ENCODE measurements around the gene SRBD1.

Gene SRBD1

DNA sequence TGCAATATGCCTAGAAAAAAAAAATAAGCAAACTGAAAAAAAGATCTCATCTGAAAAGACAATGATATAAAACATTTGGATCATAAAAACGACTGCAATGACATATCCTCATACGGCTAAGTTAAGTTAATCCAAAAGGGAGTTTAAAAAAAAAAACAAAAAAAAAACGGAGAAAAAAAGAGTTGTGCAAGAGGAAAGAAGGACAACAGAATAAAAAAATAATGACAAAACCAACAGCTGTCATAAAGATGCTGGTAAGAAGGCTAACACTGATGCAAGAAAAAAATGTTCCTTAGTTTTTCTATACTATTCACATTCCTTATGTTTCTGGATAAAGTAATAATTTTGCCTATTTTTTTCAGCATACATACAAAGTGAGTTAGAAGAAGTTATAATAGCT, 192.5 kb downstream of the SRBD1 start:
- TF ChIP-seq TAF1 (IDR thresholded peaks at IDR 0.05; ENCODE audit: borderline replicate concordance, insufficient read depth, low read length) (no peak), POLR2AphosphoS5 (IDR thresholded peaks at IDR 0.05; ENCODE audit: low read depth, low read length) (no peak), SIN3A (IDR thresholded peaks at IDR 0.05; ENCODE audit: borderline replicate concordance, insufficient read depth, low read length) (no peak), FOXP2 (optimal IDR thresholded peaks at IDR 0.05; ENCODE audit: borderline replicate concordance, extremely low read depth, extremely low read length, insufficient read depth) (no peak)
- TF ChIP-seq, protein P1, sequence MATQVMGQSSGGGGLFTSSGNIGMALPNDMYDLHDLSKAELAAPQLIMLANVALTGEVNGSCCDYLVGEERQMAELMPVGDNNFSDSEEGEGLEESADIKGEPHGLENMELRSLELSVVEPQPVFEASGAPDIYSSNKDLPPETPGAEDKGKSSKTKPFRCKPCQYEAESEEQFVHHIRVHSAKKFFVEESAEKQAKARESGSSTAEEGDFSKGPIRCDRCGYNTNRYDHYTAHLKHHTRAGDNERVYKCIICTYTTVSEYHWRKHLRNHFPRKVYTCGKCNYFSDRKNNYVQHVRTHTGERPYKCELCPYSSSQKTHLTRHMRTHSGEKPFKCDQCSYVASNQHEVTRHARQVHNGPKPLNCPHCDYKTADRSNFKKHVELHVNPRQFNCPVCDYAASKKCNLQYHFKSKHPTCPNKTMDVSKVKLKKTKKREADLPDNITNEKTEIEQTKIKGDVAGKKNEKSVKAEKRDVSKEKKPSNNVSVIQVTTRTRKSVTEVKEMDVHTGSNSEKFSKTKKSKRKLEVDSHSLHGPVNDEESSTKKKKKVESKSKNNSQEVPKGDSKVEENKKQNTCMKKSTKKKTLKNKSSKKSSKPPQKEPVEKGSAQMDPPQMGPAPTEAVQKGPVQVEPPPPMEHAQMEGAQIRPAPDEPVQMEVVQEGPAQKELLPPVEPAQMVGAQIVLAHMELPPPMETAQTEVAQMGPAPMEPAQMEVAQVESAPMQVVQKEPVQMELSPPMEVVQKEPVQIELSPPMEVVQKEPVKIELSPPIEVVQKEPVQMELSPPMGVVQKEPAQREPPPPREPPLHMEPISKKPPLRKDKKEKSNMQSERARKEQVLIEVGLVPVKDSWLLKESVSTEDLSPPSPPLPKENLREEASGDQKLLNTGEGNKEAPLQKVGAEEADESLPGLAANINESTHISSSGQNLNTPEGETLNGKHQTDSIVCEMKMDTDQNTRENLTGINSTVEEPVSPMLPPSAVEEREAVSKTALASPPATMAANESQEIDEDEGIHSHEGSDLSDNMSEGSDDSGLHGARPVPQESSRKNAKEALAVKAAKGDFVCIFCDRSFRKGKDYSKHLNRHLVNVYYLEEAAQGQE (IDR thresholded peaks at IDR 0.05; ENCODE audit: insufficient read depth in 1 of 2, low read depth in 2 of 2, low read length in 2 of 2): no peak

DNA sequence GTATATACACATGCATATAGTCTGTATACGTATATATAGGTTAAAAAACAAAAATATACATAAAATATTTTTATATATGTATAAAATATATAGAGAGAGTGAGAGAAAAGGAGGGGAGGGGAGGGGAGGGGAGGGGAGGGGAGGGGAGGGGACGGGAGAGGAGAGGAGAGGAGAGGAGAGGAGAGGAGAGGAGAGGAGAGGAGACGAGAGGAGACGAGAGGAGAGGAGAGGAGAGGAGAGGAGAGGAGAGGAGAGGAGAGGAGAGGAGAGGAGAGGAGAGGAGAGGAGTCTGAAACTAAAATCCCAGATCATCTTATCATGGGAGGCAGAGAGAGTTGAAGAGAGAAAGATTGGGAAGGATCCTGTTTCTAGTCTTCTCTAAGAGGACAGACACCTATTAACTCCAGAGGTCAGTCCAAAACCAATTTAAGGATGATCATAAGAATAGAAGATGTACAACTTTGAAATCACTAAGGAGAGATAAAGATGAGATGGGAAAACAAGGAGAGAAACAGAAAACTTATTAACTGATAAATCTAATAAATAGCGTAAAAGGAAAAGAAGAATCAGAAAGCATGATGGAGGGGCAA, 195.4 kb downstream of the SRBD1 start:
- TF ChIP-seq POLR2AphosphoS5 (IDR thresholded peaks at IDR 0.05; ENCODE audit: low read depth, low read length): no peak
- TF ChIP-seq TAF1 (IDR thresholded peaks at IDR 0.05; ENCODE audit: borderline replicate concordance, insufficient read depth, low read length): no peak
- TF ChIP-seq SIN3A (IDR thresholded peaks at IDR 0.05; ENCODE audit: borderline replicate concordance, insufficient read depth, low read length): no peak
- TF ChIP-seq FOXP2 (optimal IDR thresholded peaks at IDR 0.05; ENCODE audit: borderline replicate concordance, extremely low read depth, extremely low read length, insufficient read depth): no peak
- TF ChIP-seq, protein P1 (IDR thresholded peaks at IDR 0.05; ENCODE audit: insufficient read depth in 1 of 2, low read depth in 2 of 2, low read length in 2 of 2): no peak

DNA sequence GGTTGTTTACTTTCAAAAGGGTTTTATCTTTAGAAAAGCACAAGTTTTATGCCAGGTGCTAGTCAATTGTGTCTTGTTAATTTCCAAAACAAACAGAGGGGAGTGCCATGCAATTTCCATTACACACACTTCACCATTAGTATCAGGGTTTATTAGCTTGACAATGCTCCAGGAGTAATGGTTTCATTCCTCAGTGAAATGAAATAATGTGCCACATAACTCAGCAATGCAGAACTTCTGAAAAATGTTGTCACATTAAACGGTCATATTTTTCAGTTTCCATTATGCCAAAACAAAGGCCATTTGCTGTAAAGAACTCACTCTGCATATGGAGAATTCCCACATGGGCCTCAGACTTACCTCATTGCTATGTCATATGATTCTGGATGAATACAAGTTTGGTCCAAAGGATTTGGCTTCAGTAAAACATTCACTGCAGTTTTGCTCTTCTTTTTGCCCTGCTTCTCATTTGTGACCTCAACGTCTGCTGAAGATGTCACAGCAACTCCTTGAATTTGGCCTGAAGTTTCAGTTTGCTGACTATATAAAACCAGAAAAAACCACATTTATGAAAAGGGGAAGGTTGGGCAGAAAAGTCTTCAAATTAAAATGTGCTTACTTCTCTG, 198.2 kb downstream of the SRBD1 start:
- TF ChIP-seq FOXP2 (optimal IDR thresholded peaks at IDR 0.05; ENCODE audit: borderline replicate concordance, extremely low read depth, extremely low read length, insufficient read depth) (no peak), SIN3A (IDR thresholded peaks at IDR 0.05; ENCODE audit: borderline replicate concordance, insufficient read depth, low read length) (no peak), TAF1 (IDR thresholded peaks at IDR 0.05; ENCODE audit: borderline replicate concordance, insufficient read depth, low read length) (no peak), POLR2AphosphoS5 (IDR thresholded peaks at IDR 0.05; ENCODE audit: low read depth, low read length) (no peak)
- TF ChIP-seq, protein P1 (IDR thresholded peaks at IDR 0.05; ENCODE audit: insufficient read depth in 1 of 2, low read depth in 2 of 2, low read length in 2 of 2): no peak

DNA sequence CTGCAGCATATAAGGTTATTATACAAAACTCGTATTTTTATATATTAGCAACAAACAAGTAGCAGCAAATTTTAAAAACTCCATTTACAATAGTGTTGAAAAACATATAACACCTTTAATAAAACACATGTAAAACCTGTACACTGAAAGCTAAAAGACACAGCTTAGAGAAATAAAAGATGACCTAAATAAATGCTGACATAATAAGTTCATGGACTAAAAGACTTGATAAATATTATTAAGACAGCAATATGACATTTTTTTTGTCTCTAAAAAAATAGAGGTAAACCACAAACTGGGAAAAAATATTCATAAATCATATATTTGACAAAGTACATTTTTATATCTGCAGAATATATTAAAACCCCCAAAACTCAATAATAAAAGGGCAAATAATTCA, 201.4 kb downstream of the SRBD1 start:
- TF ChIP-seq TAF1 (IDR thresholded peaks at IDR 0.05; ENCODE audit: borderline replicate concordance, insufficient read depth, low read length) (no peak), FOXP2 (optimal IDR thresholded peaks at IDR 0.05; ENCODE audit: borderline replicate concordance, extremely low read depth, extremely low read length, insufficient read depth) (no peak), SIN3A (IDR thresholded peaks at IDR 0.05; ENCODE audit: borderline replicate concordance, insufficient read depth, low read length) (no peak), POLR2AphosphoS5 (IDR thresholded peaks at IDR 0.05; ENCODE audit: low read depth, low read length) (no peak)
- TF ChIP-seq, protein P1 (IDR thresholded peaks at IDR 0.05; ENCODE audit: insufficient read depth in 1 of 2, low read depth in 2 of 2, low read length in 2 of 2): no peak

Data from PFSK-1 (cell line).